ENCODE results near the gene SGCG. TPM values are rescaled to one million over a fixed set of nuclear protein-coding genes. Genes with fewer than 3 reads are reported as not detected.
A peak's percentile ranks its signal among the peaks of the same experiment; 100 is the strongest.

SGCG gene
- polyA plus RNA-seq, 2 of the 4 experiments (the other 2 are of a cell fraction), result 0.09 TPM; not detected in 1

DNA sequence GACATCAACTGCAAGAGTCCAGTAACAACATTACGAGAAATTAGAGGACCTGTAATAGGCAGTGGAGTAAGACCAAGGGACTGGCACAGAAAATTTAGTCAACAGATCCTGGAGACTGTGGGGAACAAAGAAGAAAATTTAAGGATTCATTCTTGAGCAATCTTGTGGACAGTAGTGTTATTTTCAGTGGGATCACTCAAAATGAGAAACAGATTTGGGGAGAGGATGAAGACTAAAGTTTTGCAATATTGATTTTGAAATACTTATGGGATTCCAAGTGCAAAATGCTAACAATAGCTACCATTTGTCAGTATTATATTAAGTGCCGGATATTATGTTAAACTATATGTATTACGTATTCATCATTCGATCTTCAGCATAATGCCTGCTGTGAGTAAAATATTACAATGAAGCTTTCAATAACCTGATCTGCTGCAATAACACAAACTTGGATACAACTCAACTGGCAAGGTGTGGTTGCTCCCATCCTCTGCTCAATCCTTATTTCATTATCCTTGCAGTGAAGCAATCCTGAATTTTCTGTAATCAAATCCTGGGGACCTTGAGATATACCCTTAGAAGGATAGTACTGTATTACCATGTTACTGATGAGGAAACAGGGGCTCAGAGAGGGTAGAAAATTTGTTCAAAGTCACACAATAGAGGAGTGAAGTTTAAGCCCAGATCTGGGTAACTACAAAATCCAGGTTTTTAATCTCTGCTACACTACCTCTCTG lies 168.6 kb downstream of the SGCG start:
- 95% methylated on average over 4 of the region's 4 CpGs for WGBS (ENCODE audit: missing lambda C conversion rate)
- no peak for TF ChIP-seq FOSB (CRISPR knock-in tag; IDR thresholded peaks at IDR 0.05)
- TF ChIP-seq, protein P1, sequence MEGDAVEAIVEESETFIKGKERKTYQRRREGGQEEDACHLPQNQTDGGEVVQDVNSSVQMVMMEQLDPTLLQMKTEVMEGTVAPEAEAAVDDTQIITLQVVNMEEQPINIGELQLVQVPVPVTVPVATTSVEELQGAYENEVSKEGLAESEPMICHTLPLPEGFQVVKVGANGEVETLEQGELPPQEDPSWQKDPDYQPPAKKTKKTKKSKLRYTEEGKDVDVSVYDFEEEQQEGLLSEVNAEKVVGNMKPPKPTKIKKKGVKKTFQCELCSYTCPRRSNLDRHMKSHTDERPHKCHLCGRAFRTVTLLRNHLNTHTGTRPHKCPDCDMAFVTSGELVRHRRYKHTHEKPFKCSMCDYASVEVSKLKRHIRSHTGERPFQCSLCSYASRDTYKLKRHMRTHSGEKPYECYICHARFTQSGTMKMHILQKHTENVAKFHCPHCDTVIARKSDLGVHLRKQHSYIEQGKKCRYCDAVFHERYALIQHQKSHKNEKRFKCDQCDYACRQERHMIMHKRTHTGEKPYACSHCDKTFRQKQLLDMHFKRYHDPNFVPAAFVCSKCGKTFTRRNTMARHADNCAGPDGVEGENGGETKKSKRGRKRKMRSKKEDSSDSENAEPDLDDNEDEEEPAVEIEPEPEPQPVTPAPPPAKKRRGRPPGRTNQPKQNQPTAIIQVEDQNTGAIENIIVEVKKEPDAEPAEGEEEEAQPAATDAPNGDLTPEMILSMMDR (IDR thresholded peaks at IDR 0.05), result no peak
- TF ChIP-seq RAD21 (conservative IDR thresholded peaks at IDR 0.05 in 1 of 2, IDR thresholded peaks at IDR 0.05 in 1 of 2), result no peak
- TF ChIP-seq ZFP36 (IDR thresholded peaks at IDR 0.05; ENCODE audit: borderline replicate concordance, partially characterized antibody), result no peak
- TF ChIP-seq POLR2AphosphoS2 (conservative IDR thresholded peaks at IDR 0.05; ENCODE audit: low read length), result no peak
- TF ChIP-seq HDAC2 (IDR thresholded peaks at IDR 0.05), result no peak
- no peak for TF ChIP-seq HOXB5 (CRISPR knock-in tag; IDR thresholded peaks at IDR 0.05)
- no peak for TF ChIP-seq BHLHE40 (IDR thresholded peaks at IDR 0.05; ENCODE audit: low read depth, low read length)
- no peak for TF ChIP-seq MYC (IDR thresholded peaks at IDR 0.05; ENCODE audit: borderline replicate concordance, low read length)
- TF ChIP-seq, protein P2, sequence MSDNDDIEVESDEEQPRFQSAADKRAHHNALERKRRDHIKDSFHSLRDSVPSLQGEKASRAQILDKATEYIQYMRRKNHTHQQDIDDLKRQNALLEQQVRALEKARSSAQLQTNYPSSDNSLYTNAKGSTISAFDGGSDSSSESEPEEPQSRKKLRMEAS (IDR thresholded peaks at IDR 0.05), result no peak
- no peak for TF ChIP-seq PHF8 (IDR thresholded peaks at IDR 0.05; ENCODE audit: borderline replicate concordance, low read depth)
- no peak for TF ChIP-seq MAFK (IDR thresholded peaks at IDR 0.05; ENCODE audit: partially characterized antibody)
- no peak for TF ChIP-seq ZC3H11A (IDR thresholded peaks at IDR 0.05)
- TF ChIP-seq HEYL (CRISPR knock-in tag; IDR thresholded peaks at IDR 0.05), result no peak
- no peak for TF ChIP-seq ESRRA (IDR thresholded peaks at IDR 0.05; ENCODE audit: borderline replicate concordance, low read length)
- no peak for TF ChIP-seq EP300 (IDR thresholded peaks at IDR 0.05)

DNA sequence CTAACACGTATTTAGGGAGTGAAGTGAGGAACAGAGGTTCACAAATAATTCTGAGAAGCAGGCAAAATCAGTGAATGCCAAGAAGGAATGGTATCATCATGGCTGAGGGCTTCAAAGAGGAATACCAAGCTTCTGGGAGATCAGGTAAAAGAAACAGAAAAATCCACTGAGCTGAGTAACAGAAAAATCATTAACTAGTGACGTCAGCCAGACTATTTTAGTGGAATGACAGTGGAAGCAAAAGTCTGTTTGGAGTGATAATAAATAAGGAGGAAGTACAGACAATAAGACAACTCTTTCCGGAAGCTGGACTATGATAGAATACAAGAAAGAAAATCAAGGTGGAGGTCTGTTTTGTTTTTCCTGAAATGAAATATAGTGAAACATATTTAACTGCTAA lies 169.2 kb downstream of the SGCG start:
- WGBS (ENCODE audit: missing lambda C conversion rate), result 4% methylated on average over 3 of the region's 3 CpGs
- POLR2A ChIA-PET, result interaction anchor here (1.9 kb wide), 1 partner anchor 28 kb away, joined by 5 read pairs; no protein-coding TSS in a partner anchor
- ATAC-seq (peak; percentile 47 to 79; a peak in 5 of 6 replicates), FAIRE-seq (no peak), DNase-seq (ENCODE audit: low read depth in 1 of 2, low spot score in 1 of 2) (peak; percentile 26 to 72)
- Histone ChIP-seq H3K4me2 (peak overlapping the region; percentile 77), H3K27ac (peak overlapping the region; percentile 85 to 89), H3K4me3 (0 out of 3 replicates have a peak overlapping the region, but pooled peaks have one; percentile 10), H3K9me3 (no peaks in the 10 kb centered on the region), H3K4me1 (peaks cover 32% of the 10 kb centered on the region)
- TF ChIP-seq, protein P2 (IDR thresholded peaks at IDR 0.05), result peak; percentile 25; the same call in 1 of the 2 replicates
- TF ChIP-seq FOSL2 (IDR thresholded peaks at IDR 0.05) (no peak), FOSL2 (CRISPR knock-in tag; IDR thresholded peaks at IDR 0.05) (peak; percentile 41; the same call in 1 of the 2 replicates), EHMT2 (IDR thresholded peaks at IDR 0.05; ENCODE audit: low read depth) (no peak), ZNF302 (CRISPR knock-in tag; IDR thresholded peaks at IDR 0.05) (no peak), JUNB (IDR thresholded peaks at IDR 0.05) (peak; percentile 41; the same call in 1 of the 2 replicates)
- CTCF ChIA-PET, result interaction anchor here (0.5 kb wide), 1 partner anchor 74 kb away, joined by 4 read pairs; no protein-coding TSS in a partner anchor

More for the DNA sequence above, 168.6 kb downstream of the SGCG start:
- Histone ChIP-seq H3K4me3 (0 out of 3 replicates have a peak overlapping the region, but pooled peaks have one; percentile 10), H3K4me1 (peaks cover 32% of the 10 kb centered on the region), H3K27ac (peak overlapping the region; percentile 85 to 89), H3K4me2 (peak overlapping the region; percentile 77), H3K9me3 (no peaks in the 10 kb centered on the region)
- no peak for FAIRE-seq
- POLR2A ChIA-PET, result interaction anchor here (1.9 kb wide), 1 partner anchor 27 kb away, joined by 5 read pairs; no protein-coding TSS in a partner anchor
- DNase-seq (ENCODE audit: low read depth in 1 of 2, low spot score in 1 of 2), result no peak
- no peak; a peak in 1 of 6 replicates for ATAC-seq
- CTCF ChIA-PET, result interaction anchor here (1.2 kb wide), 1 partner anchor 25 kb away, joined by 3 read pairs; no protein-coding TSS in a partner anchor

DNA sequence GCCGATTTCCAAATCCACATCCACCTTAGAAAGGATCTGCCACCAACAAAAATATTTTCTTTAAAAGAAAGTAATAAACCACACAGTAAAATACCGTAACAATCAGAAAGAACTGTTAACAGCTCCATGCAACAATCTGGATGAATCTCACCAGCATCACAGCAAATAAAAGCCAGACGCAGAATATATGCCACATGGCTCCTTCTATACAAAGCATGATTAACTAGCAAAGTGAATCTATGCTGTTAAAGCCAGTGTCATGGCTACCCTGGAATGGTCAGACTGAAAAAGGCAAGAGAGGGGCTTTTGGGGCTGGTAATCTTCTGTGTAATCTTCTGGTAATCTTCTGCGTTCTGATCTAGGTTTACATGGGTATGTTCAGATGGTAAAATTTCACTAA lies 171.4 kb downstream of the SGCG start:
- H3K9me3 ChIP-seq, result no peaks in the 10 kb centered on the region
- CTCF ChIA-PET, result no interaction called here
- no peak overlapping the region for H3K4me3 ChIP-seq
- WGBS (ENCODE audit: missing lambda C conversion rate), result 67% methylated on average over 4 of the region's 4 CpGs
- ATAC-seq (no peak), FAIRE-seq (no peak), DNase-seq (ENCODE audit: low read depth in 1 of 2, low spot score in 1 of 2) (no peak)
- H3K27ac ChIP-seq, result no peak overlapping the region
- POLR2A ChIA-PET, result no interaction called here
- no peak overlapping the region for H3K4me2 ChIP-seq
- peaks cover 32% of the 10 kb centered on the region for H3K4me1 ChIP-seq
- TF ChIP-seq, protein P3, sequence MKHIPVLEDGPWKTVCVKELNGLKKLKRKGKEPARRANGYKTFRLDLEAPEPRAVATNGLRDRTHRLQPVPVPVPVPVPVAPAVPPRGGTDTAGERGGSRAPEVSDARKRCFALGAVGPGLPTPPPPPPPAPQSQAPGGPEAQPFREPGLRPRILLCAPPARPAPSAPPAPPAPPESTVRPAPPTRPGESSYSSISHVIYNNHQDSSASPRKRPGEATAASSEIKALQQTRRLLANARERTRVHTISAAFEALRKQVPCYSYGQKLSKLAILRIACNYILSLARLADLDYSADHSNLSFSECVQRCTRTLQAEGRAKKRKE (CRISPR knock-in tag; IDR thresholded peaks at IDR 0.05; ENCODE audit: low read depth), result no peak
- TF ChIP-seq HOXB13 (CRISPR knock-in tag; IDR thresholded peaks at IDR 0.05; ENCODE audit: low read depth) (no peak), GATA3 (IDR thresholded peaks at IDR 0.05; ENCODE audit: borderline replicate concordance) (no peak), MAFK (IDR thresholded peaks at IDR 0.05; ENCODE audit: partially characterized antibody) (no peak), ZNF302 (CRISPR knock-in tag; IDR thresholded peaks at IDR 0.05) (no peak), CBX8 (IDR thresholded peaks at IDR 0.05) (no peak), EP300 (IDR thresholded peaks at IDR 0.05) (no peak), JUN (IDR thresholded peaks at IDR 0.05) (no peak), JUNB (IDR thresholded peaks at IDR 0.05) (no peak), ZC3H11A (IDR thresholded peaks at IDR 0.05) (no peak), HDAC2 (IDR thresholded peaks at IDR 0.05) (no peak), RARB (CRISPR knock-in tag; IDR thresholded peaks at IDR 0.05) (no peak), HOXA7 (CRISPR knock-in tag; IDR thresholded peaks at IDR 0.05) (no peak), NR3C1 (IDR thresholded peaks at IDR 0.05) (no peak), FOSL2 (IDR thresholded peaks at IDR 0.05) (no peak), FOSL2 (CRISPR knock-in tag; IDR thresholded peaks at IDR 0.05) (no peak)
- TF ChIP-seq, protein P4, sequence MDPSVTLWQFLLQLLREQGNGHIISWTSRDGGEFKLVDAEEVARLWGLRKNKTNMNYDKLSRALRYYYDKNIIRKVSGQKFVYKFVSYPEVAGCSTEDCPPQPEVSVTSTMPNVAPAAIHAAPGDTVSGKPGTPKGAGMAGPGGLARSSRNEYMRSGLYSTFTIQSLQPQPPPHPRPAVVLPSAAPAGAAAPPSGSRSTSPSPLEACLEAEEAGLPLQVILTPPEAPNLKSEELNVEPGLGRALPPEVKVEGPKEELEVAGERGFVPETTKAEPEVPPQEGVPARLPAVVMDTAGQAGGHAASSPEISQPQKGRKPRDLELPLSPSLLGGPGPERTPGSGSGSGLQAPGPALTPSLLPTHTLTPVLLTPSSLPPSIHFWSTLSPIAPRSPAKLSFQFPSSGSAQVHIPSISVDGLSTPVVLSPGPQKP (IDR thresholded peaks at IDR 0.05; ENCODE audit: low read depth, low read length), result no peak

Data from A549 (cell line).